MM.1S (cell line): Measurements from ENCODE around the gene FRAS1.

Source experiments
- DNase-seq: peaks from one replicate; pipeline ENCODE4 v3.0.0-alpha.2; 2015
- H2AFZ ChIP-seq: fragments of 300-600 bp; sonication (generic); 2 replicates; pipeline ENCODE4 v1.6.0; 2016; ENCODE audit warnings: antibody characterized with exemption, low read length
- H3F3A ChIP-seq: fragments of 300-600 bp; sonication (generic); 2 replicates; pipeline ENCODE4 v1.6.1; 2016; ENCODE audit warnings: mild to moderate bottlenecking, antibody characterized with exemption, low read length, moderate library complexity, mixed read lengths; ENCODE audit not compliant: insufficient read depth
- H3K27ac ChIP-seq: fragments of 300-600 bp; sonication (generic); 2 replicates; pipeline ENCODE4 v1.5.1; 2016; ENCODE audit warnings: mild to moderate bottlenecking, low read length
- H3K27me3 ChIP-seq: fragments of 300-600 bp; sonication (generic); replicated peaks from 2 replicates; pipeline ENCODE4 v1.6.0; 2016; ENCODE audit warnings: low read length; ENCODE audit not compliant: insufficient read depth
- H3K36me3 ChIP-seq: fragments of 300-600 bp; sonication (generic); replicated peaks from 2 replicates; pipeline ENCODE4 v1.6.1; 2016; ENCODE audit warnings: mild to moderate bottlenecking, low read length, mixed read lengths; ENCODE audit not compliant: insufficient read depth
- H3K4me1 ChIP-seq: fragments of 300-600 bp; sonication (generic); 2 replicates; pipeline ENCODE4 v1.6.1; 2016; ENCODE audit warnings: low read length, mixed read lengths
- H3K4me2 ChIP-seq: fragments of 300-600 bp; sonication (generic); 2 replicates; pipeline ENCODE4 v1.6.0; 2016; ENCODE audit warnings: low read depth, low read length
- H3K4me3 ChIP-seq: fragments of 300-600 bp; sonication (generic); 2 replicates; pipeline ENCODE4 v1.5.1; 2016; ENCODE audit warnings: low read length, mixed read lengths
- H3K79me2 ChIP-seq: fragments of 300-600 bp; sonication (generic); 2 replicates; pipeline ENCODE4 v1.6.1; 2016; ENCODE audit warnings: mixed run types, low read length, mixed read lengths
- H3K9ac ChIP-seq: fragments of 300-600 bp; sonication (generic); 2 replicates; pipeline ENCODE4 v1.6.1; 2016; ENCODE audit warnings: low read length, mixed read lengths
- H3K9me2 ChIP-seq: fragments of 300-600 bp; sonication (generic); replicated peaks from 2 replicates; pipeline ENCODE4 v1.6.1; 2016; ENCODE audit warnings: mild to moderate bottlenecking, low read length, mixed read lengths; ENCODE audit not compliant: insufficient read depth
- H3K9me3 ChIP-seq: fragments of 300-600 bp; sonication (generic); replicated peaks from 2 replicates; pipeline ENCODE4 v1.6.1; 2016; ENCODE audit warnings: mild to moderate bottlenecking, low read length, mixed read lengths; ENCODE audit not compliant: insufficient read depth
- H4K20me1 ChIP-seq: fragments of 300-600 bp; sonication (generic); 2 replicates; pipeline ENCODE4 v1.6.1; 2016; ENCODE audit warnings: mild to moderate bottlenecking, low read length, moderate library complexity, mixed read lengths; ENCODE audit not compliant: insufficient read depth
- CTCF ChIP-seq: fragments of 300-600 bp; sonication (generic); IDR thresholded peaks from 2 replicates; pipeline ENCODE4 v1.5.1; 2016; ENCODE audit warnings: antibody characterized with exemption, low read length, mixed read lengths
- EZH2 ChIP-seq: fragments of 300-600 bp; sonication (generic); optimal IDR thresholded peaks from 2 replicates; pipeline ENCODE3; 2017; ENCODE audit warnings: low read depth, mild to moderate bottlenecking, antibody characterized with exemption, low read length, mixed read lengths
- EZH2phosphoT487 ChIP-seq: fragments of 300-600 bp; sonication (generic); IDR thresholded peaks from 2 replicates; pipeline ENCODE4 v1.6.1; 2018; ENCODE audit warnings: antibody characterized with exemption, low read length

The FRAS1 gene

GRCh38 chr4:78018271-78019049, 38.7 kb upstream of the FRAS1 start:
- Histone ChIP-seq H3K79me2 (no peaks in the 10 kb centered on the region), H3K9me3 (no peaks in the 10 kb centered on the region), H3K27ac (no peak overlapping the region), H4K20me1 (no peaks in the 10 kb centered on the region), H3K4me2 (no peak overlapping the region), H3K36me3 (no peaks in the 10 kb centered on the region), H3K27me3 (no peaks in the 10 kb centered on the region), H2AFZ (no peak overlapping the region), H3K9ac (no peak overlapping the region), H3F3A (no peaks in the 10 kb centered on the region), H3K4me3 (no peak overlapping the region), H3K9me2 (no peaks in the 10 kb centered on the region), H3K4me1 (no peaks in the 10 kb centered on the region)
- no peak for DNase-seq
- no peak for TF ChIP-seq EZH2
- no peak for TF ChIP-seq CTCF
- TF ChIP-seq EZH2phosphoT487: no peak

- Histone ChIP-seq H3K36me3 (no peaks in the 10 kb centered on the region), H3K9me2 (no peaks in the 10 kb centered on the region), H3K9me3 (no peaks in the 10 kb centered on the region), H3K79me2 (no peaks in the 10 kb centered on the region), H3F3A (no peaks in the 10 kb centered on the region), H2AFZ (no peak overlapping the region), H4K20me1 (no peaks in the 10 kb centered on the region), H3K27ac (no peak overlapping the region), H3K27me3 (no peaks in the 10 kb centered on the region), H3K4me2 (no peak overlapping the region), H3K9ac (no peak overlapping the region), H3K4me3 (no peak overlapping the region), H3K4me1 (no peaks in the 10 kb centered on the region)
- no peak for DNase-seq
- TF ChIP-seq CTCF (no peak), EZH2 (no peak), EZH2phosphoT487 (no peak)
These were observed 37.7 kb upstream of the FRAS1 start for GRCh38 chr4:78019414-78019813.

- Histone ChIP-seq H4K20me1 (no peaks in the 10 kb centered on the region), H2AFZ (no peak overlapping the region), H3K9ac (no peak overlapping the region), H3K4me3 (no peak overlapping the region), H3K36me3 (no peaks in the 10 kb centered on the region), H3K79me2 (no peaks in the 10 kb centered on the region), H3K27me3 (no peaks in the 10 kb centered on the region), H3K4me1 (no peaks in the 10 kb centered on the region), H3K4me2 (no peak overlapping the region), H3K9me3 (no peaks in the 10 kb centered on the region), H3F3A (no peaks in the 10 kb centered on the region), H3K27ac (no peak overlapping the region), H3K9me2 (no peaks in the 10 kb centered on the region)
- TF ChIP-seq EZH2phosphoT487 (no peak), CTCF (no peak), EZH2 (no peak)
- DNase-seq: no peak
These were observed 36.4 kb upstream of the FRAS1 start for GRCh38 chr4:78020677-78021076.
